ENCODE data around the gene TNFRSF11A. TPM values are rescaled to one million over a fixed set of nuclear protein-coding genes. Genes with fewer than 3 reads are reported as not detected.

TNFRSF11A gene
- total RNA-seq, 6 donors from 2014 or later = 1.7 to 5.9 (median 4.4) TPM

GRCh38 chr18:62435435-62436031, 110.4 kb downstream of the TNFRSF11A start:
- Histone ChIP-seq H3K36me3 (no peaks in the 10 kb centered on the region), H3K27me3 (no peaks in the 10 kb centered on the region), H3K4me3 (no peak overlapping the region), H3K4me1 (peaks cover 28 to 40% (median 33%) of the 10 kb centered on the region in 4 donors), H3K27ac (peak overlapping the region in 3 of 4 donors; percentile 75 to 85 (median 75)), H3K9me3 (no peaks in the 10 kb centered on the region)
- 65 to 73% methylated on average over 11 of the region's 11 CpGs for WGBS, 2 donors
- ATAC-seq (ENCODE audit: low FRiP score in 2 of 2) (no peak), DNase-seq (no peak)
- TF ChIP-seq POLR2A (IDR thresholded peaks at IDR 0.05) (no peak), CTCF (IDR thresholded peaks at IDR 0.05) (no peak), POLR2AphosphoS5 (IDR thresholded peaks at IDR 0.05) (no peak), EP300 (IDR thresholded peaks at IDR 0.05) (no peak)

- 51 to 65% methylated on average over 7 of the region's 7 CpGs for WGBS, 2 donors
- Histone ChIP-seq H3K9me3 (no peaks in the 10 kb centered on the region), H3K27ac (peak overlapping the region; percentile 75 to 85 (median 77)), H3K4me3 (no peak overlapping the region), H3K27me3 (no peaks in the 10 kb centered on the region), H3K4me1 (peaks cover 28 to 40% (median 33%) of the 10 kb centered on the region in 4 donors), H3K36me3 (no peaks in the 10 kb centered on the region)
- ATAC-seq (ENCODE audit: low FRiP score in 2 of 2) (peak; percentile 76 to 85), DNase-seq (peak in 1 of 2 donors; percentile 70)
- no peak for TF ChIP-seq CTCF (IDR thresholded peaks at IDR 0.05)
- TF ChIP-seq POLR2AphosphoS5 (IDR thresholded peaks at IDR 0.05) = peak in 1 of 2 donors; percentile 54
These were observed 111.6 kb downstream of the TNFRSF11A start for GRCh38 chr18:62436636-62437234.

- 14 to 28% methylated on average over 8 to 11 of the region's 11 CpGs for WGBS, 2 donors
- DNase-seq (peak in 1 of 2 donors; percentile 82), ATAC-seq (ENCODE audit: low FRiP score in 2 of 2) (peak; percentile 86 to 91)
- TF ChIP-seq CTCF (IDR thresholded peaks at IDR 0.05) (no peak), POLR2A (IDR thresholded peaks at IDR 0.05) (peak in 1 of 4 donors; percentile 5), POLR2AphosphoS5 (IDR thresholded peaks at IDR 0.05) (peak; percentile 9 to 58), EP300 (IDR thresholded peaks at IDR 0.05) (peak in 1 of 4 donors; percentile 55)
- H3K4me3 ChIP-seq = peak overlapping the region in 1 of 4 donors; percentile 11
- peak overlapping the region; percentile 75 to 85 (median 77) for H3K27ac ChIP-seq
- H3K36me3 ChIP-seq = no peaks in the 10 kb centered on the region
- H3K27me3 ChIP-seq = no peaks in the 10 kb centered on the region
- H3K4me1 ChIP-seq = peaks cover 28 to 40% (median 33%) of the 10 kb centered on the region in 4 donors
- no peaks in the 10 kb centered on the region for H3K9me3 ChIP-seq
These were observed 112.3 kb downstream of the TNFRSF11A start for GRCh38 chr18:62437235-62438017.

- 33 to 35% methylated on average over 10 of the region's 10 CpGs for WGBS, 2 donors
- DNase-seq (no peak), ATAC-seq (ENCODE audit: low FRiP score in 2 of 2) (peak; percentile 41 to 64)
- Histone ChIP-seq H3K27me3 (no peaks in the 10 kb centered on the region), H3K9me3 (no peaks in the 10 kb centered on the region), H3K36me3 (no peaks in the 10 kb centered on the region), H3K27ac (peak overlapping the region; percentile 75 to 85 (median 77)), H3K4me3 (peak overlapping the region in 1 of 4 donors; percentile 11), H3K4me1 (peaks cover 28 to 40% (median 33%) of the 10 kb centered on the region in 4 donors)
- TF ChIP-seq CTCF (IDR thresholded peaks at IDR 0.05) (no peak), POLR2AphosphoS5 (IDR thresholded peaks at IDR 0.05) (no peak), POLR2A (IDR thresholded peaks at IDR 0.05) (peak in 1 of 4 donors; percentile 46)
These were observed 112.9 kb downstream of the TNFRSF11A start for GRCh38 chr18:62438018-62438329.
